UCSD-AML1 (cell line): ENCODE results near the gene SNCA.

Source experiments
- DNase-seq: peaks from one replicate; lab custom pipeline; 2025; ENCODE audit not compliant: unreplicated experiment; lab: John Stamatoyannopoulos, UW

Gene SNCA

GRCh38 chr4:89836897-89837384 is at the start of gene SNCA:
Gene SNCA (minus strand): TSS chr4:89837161. CDS start chr4:89835667, 1,494 bp downstream.
- DNase-seq = peak; percentile 88

GRCh38 chr4:89879215-89879614 is 42.3 kb upstream of the SNCA start:
- DNase-seq = no peak

- no peak for DNase-seq
Measured at GRCh38 chr4:89878611-89879010, 41.6 kb upstream of the SNCA start.

GRCh38 chr4:89876548-89876947 is 39.6 kb upstream of the SNCA start:
- no peak for DNase-seq

GRCh38 chr4:89871211-89871610 is 34.2 kb upstream of the SNCA start:
- no peak for DNase-seq

GRCh38 chr4:89868999-89869589 is 32.1 kb upstream of the SNCA start:
- no peak for DNase-seq

- DNase-seq = no peak
Measured at GRCh38 chr4:89868276-89868675, 31.3 kb upstream of the SNCA start.

GRCh38 chr4:89863533-89863932 is 26.6 kb upstream of the SNCA start:
- DNase-seq = no peak

- DNase-seq = no peak
Measured at GRCh38 chr4:89860971-89861370, 24.0 kb upstream of the SNCA start.

GRCh38 chr4:89855236-89855635 is 18.3 kb upstream of the SNCA start:
- no peak for DNase-seq

- DNase-seq = no peak
Measured at GRCh38 chr4:89847571-89848325, 10.8 kb upstream of the SNCA start.

GRCh38 chr4:89839558-89839957 is 2.6 kb upstream of the SNCA start:
- no peak for DNase-seq

GRCh38 chr4:89837993-89838390 is 1.0 kb upstream of the SNCA start:
- DNase-seq = peak; percentile 42

GRCh38 chr4:89837385-89837992 is 528 bp upstream of the SNCA start:
- DNase-seq = no peak

GRCh38 chr4:89836031-89836745 is 773 bp downstream of the SNCA start:
- peak; percentile 45 for DNase-seq

- DNase-seq = no peak
Measured at GRCh38 chr4:89835413-89835812, 1.5 kb downstream of the SNCA start.

- DNase-seq = no peak
Measured at GRCh38 chr4:89834486-89835209, 2.3 kb downstream of the SNCA start.

GRCh38 chr4:89829470-89830138 is 7.4 kb downstream of the SNCA start:
- DNase-seq = peak; percentile 40

- no peak for DNase-seq
Measured at GRCh38 chr4:89823416-89823815, 13.5 kb downstream of the SNCA start.

- no peak for DNase-seq
Measured at GRCh38 chr4:89821612-89822011, 15.3 kb downstream of the SNCA start.
